ENCODE measurements around the gene SECTM1.

DNA sequence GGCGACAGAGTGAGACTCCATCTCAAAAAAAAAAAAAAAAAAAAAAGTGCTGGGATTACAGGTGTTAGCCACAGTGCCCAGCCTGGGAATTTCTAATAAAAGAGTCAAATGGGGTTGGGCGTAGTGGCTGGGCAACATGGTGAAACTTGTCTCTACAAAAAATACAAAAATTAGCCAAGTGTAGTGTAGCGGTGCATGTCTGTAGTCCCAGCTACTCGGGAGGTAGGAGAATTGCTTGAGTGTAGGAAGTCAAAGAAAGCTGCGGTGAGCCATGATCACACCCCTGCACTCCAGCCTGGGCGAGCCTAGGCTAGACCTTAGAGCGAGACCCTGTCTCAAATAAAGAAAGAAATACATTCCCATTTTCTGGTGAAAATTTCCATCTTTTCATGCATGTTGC, 35.6 kb upstream of the SECTM1 start:
- TF ChIP-seq, protein P1, sequence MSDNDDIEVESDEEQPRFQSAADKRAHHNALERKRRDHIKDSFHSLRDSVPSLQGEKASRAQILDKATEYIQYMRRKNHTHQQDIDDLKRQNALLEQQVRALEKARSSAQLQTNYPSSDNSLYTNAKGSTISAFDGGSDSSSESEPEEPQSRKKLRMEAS (IDR thresholded peaks at IDR 0.05) = no peak
- no peak for TF ChIP-seq CEBPB (IDR thresholded peaks at IDR 0.05)
- TF ChIP-seq, protein P2, sequence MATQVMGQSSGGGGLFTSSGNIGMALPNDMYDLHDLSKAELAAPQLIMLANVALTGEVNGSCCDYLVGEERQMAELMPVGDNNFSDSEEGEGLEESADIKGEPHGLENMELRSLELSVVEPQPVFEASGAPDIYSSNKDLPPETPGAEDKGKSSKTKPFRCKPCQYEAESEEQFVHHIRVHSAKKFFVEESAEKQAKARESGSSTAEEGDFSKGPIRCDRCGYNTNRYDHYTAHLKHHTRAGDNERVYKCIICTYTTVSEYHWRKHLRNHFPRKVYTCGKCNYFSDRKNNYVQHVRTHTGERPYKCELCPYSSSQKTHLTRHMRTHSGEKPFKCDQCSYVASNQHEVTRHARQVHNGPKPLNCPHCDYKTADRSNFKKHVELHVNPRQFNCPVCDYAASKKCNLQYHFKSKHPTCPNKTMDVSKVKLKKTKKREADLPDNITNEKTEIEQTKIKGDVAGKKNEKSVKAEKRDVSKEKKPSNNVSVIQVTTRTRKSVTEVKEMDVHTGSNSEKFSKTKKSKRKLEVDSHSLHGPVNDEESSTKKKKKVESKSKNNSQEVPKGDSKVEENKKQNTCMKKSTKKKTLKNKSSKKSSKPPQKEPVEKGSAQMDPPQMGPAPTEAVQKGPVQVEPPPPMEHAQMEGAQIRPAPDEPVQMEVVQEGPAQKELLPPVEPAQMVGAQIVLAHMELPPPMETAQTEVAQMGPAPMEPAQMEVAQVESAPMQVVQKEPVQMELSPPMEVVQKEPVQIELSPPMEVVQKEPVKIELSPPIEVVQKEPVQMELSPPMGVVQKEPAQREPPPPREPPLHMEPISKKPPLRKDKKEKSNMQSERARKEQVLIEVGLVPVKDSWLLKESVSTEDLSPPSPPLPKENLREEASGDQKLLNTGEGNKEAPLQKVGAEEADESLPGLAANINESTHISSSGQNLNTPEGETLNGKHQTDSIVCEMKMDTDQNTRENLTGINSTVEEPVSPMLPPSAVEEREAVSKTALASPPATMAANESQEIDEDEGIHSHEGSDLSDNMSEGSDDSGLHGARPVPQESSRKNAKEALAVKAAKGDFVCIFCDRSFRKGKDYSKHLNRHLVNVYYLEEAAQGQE (IDR thresholded peaks at IDR 0.05; ENCODE audit: low read depth) = no peak
